Loucy (cell line): ENCODE measurements around the gene GOT1.

Experiments used
- H2AFZ ChIP-seq: fragments of 200-600 bp; sonication (generic); 2 replicates; pipeline ENCODE4 v1.6.0; 2016; ENCODE audit warnings: antibody characterized with exemption, mild to moderate bottlenecking, low read length, moderate library complexity
- H3F3A ChIP-seq: fragments of 200-600 bp; 2 replicates; pipeline ENCODE4 v1.6.0; 2016; ENCODE audit warnings: antibody characterized with exemption, low read depth, mild to moderate bottlenecking
- H3K27me3 ChIP-seq: fragments of 200-600 bp; sonication (generic); 2 replicates; pipeline ENCODE4 v1.6.1; 2014; ENCODE audit warnings: low read length, mild to moderate bottlenecking; ENCODE audit not compliant: insufficient read depth, poor library complexity, severe bottlenecking
- H3K36me3 ChIP-seq: fragments of 200-600 bp; sonication (generic); 2 replicates; pipeline ENCODE4 v1.6.1; 2016; ENCODE audit warnings: low read length; ENCODE audit not compliant: insufficient read depth
- H3K4me1 ChIP-seq: fragments of 200-600 bp; sonication (generic); 2 replicates; pipeline ENCODE4 v1.5.1; 2014; ENCODE audit warnings: low read length, mild to moderate bottlenecking; ENCODE audit not compliant: insufficient read depth, poor library complexity, severe bottlenecking
- H3K4me2 ChIP-seq: fragments of 200-600 bp; sonication (generic); 2 replicates; pipeline ENCODE4 v1.6.0; 2014; ENCODE audit warnings: antibody characterized with exemption, low read length, low read depth, mild to moderate bottlenecking; ENCODE audit not compliant: poor library complexity, severe bottlenecking
- H3K4me3 ChIP-seq: fragments of 200-600 bp; sonication (generic); 2 replicates; pipeline ENCODE4 v1.5.1; 2014; ENCODE audit warnings: low read length, mild to moderate bottlenecking, mixed read lengths; ENCODE audit not compliant: poor library complexity, severe bottlenecking
- H3K79me2 ChIP-seq: fragments of 200-600 bp; sonication (generic); 2 replicates; pipeline ENCODE4 v1.6.1; 2014; ENCODE audit warnings: low read length; ENCODE audit not compliant: insufficient read depth
- H3K9ac ChIP-seq: fragments of 200-600 bp; sonication (generic); 2 replicates; pipeline ENCODE4 v1.6.0; 2014; ENCODE audit warnings: mild to moderate bottlenecking, low read depth, low read length, moderate library complexity; ENCODE audit not compliant: poor library complexity, severe bottlenecking
- H3K9me2 ChIP-seq: fragments of 200-600 bp; sonication (generic); replicated peaks from 2 replicates; pipeline ENCODE4 v1.6.1; 2016; ENCODE audit warnings: low read depth, low read length, mixed read lengths
- H3K9me3 ChIP-seq: fragments of 200-600 bp; sonication (generic); 2 replicates; pipeline ENCODE4 v1.6.1; 2014; ENCODE audit warnings: mild to moderate bottlenecking, antibody characterized with exemption, low read length, low read depth; ENCODE audit not compliant: insufficient read depth
- H4K20me1 ChIP-seq: fragments of 200-600 bp; sonication (generic); 2 replicates; pipeline ENCODE4 v1.6.0; 2014; ENCODE audit warnings: antibody characterized with exemption, low read length, mild to moderate bottlenecking; ENCODE audit not compliant: insufficient read depth, poor library complexity, severe bottlenecking
- EZH2phosphoT487 ChIP-seq: fragments of 200-600 bp; IDR thresholded peaks from 2 replicates; pipeline ENCODE4 v1.6.1; 2018; ENCODE audit warnings: antibody characterized with exemption, mild to moderate bottlenecking, moderate library complexity, borderline replicate concordance
- TF ChIP-seq, protein P1 (sequence below): fragments of 200-600 bp; sonication (generic); conservative IDR thresholded peaks from 2 replicates; pipeline ENCODE4 v1.5.1; 2014; ENCODE audit warnings: mild to moderate bottlenecking, antibody characterized with exemption, low read length

GOT1 gene

DNA sequence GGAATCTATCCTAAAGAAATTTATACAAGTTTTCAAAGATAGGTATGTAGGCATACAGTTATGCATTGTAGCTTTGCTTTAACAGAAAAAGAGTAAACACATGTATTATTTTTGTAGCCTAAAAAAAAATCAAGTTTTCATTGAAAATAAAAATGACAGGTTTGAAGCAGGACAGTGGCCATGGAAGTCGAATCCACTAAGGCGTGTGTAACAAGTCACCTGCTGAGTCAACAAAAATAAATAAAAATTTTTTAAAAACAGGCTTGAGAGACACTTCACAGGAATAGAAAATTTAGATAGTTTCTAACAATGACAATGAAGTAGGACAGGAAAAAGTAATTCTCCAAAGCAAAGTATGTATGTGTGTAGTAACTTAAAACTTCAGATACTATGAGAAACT is 8.5 kb upstream of the GOT1 start:
- H3K27me3 ChIP-seq, result no peaks in the 10 kb centered on the region
- no peaks in the 10 kb centered on the region for H3K9me2 ChIP-seq
- no peak overlapping the region for H3K9ac ChIP-seq
- no peak overlapping the region for H2AFZ ChIP-seq
- no peaks in the 10 kb centered on the region for H3K79me2 ChIP-seq
- H3K36me3 ChIP-seq, result no peaks in the 10 kb centered on the region
- no peak overlapping the region for H3K4me2 ChIP-seq
- no peak overlapping the region for H3K4me3 ChIP-seq
- peaks cover 15% of the 10 kb centered on the region for H3K4me1 ChIP-seq
- H3F3A ChIP-seq, result no peaks in the 10 kb centered on the region
- no peaks in the 10 kb centered on the region for H3K9me3 ChIP-seq
- H4K20me1 ChIP-seq, result no peaks in the 10 kb centered on the region
- TF ChIP-seq EZH2phosphoT487, result no peak
- TF ChIP-seq, protein P1, sequence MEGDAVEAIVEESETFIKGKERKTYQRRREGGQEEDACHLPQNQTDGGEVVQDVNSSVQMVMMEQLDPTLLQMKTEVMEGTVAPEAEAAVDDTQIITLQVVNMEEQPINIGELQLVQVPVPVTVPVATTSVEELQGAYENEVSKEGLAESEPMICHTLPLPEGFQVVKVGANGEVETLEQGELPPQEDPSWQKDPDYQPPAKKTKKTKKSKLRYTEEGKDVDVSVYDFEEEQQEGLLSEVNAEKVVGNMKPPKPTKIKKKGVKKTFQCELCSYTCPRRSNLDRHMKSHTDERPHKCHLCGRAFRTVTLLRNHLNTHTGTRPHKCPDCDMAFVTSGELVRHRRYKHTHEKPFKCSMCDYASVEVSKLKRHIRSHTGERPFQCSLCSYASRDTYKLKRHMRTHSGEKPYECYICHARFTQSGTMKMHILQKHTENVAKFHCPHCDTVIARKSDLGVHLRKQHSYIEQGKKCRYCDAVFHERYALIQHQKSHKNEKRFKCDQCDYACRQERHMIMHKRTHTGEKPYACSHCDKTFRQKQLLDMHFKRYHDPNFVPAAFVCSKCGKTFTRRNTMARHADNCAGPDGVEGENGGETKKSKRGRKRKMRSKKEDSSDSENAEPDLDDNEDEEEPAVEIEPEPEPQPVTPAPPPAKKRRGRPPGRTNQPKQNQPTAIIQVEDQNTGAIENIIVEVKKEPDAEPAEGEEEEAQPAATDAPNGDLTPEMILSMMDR, result no peak

DNA sequence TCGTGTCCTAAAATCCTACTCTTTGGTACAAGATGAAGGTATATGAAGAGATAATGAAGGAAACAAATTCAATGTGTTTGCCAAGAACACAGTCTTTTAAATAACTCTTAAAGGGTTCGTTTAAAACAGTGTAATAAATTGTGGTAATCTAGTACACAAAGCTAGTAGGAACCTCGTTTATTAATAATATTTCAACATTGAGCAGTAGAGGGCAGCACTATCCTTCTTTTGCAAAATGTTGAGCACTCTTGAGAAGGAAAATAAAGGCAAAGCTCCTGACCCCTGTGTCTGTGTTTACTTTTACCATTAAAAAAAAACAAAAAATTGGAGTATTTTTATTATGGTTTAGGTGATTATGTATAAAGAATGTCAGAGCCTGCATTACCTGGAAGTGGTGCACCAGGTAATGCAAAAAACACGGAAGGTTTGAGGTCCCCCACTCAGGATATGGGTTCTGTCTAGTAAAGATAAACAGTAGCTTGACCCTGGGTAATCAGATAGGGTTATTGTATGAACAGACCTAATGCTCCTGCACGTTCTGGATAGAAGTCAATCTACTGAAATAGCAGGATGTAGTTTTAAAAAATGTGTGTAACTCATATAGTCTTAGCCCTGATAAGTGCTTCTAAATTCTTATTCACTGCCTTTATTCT is 5.7 kb upstream of the GOT1 start:
- H4K20me1 ChIP-seq, result peaks cover 3% of the 10 kb centered on the region
- H3K9ac ChIP-seq, result peak overlapping the region; percentile 50
- no peaks in the 10 kb centered on the region for H3K9me2 ChIP-seq
- no peaks in the 10 kb centered on the region for H3K9me3 ChIP-seq
- H3K4me3 ChIP-seq, result no peak overlapping the region
- H2AFZ ChIP-seq, result no peak overlapping the region
- H3K4me2 ChIP-seq, result peak overlapping the region; percentile 37
- TF ChIP-seq EZH2phosphoT487, result no peak
- TF ChIP-seq, protein P1, result peak; percentile 71
- peaks cover 28% of the 10 kb centered on the region for H3K4me1 ChIP-seq
- no peaks in the 10 kb centered on the region for H3F3A ChIP-seq
- no peaks in the 10 kb centered on the region for H3K36me3 ChIP-seq
- peaks cover 19% of the 10 kb centered on the region for H3K79me2 ChIP-seq
- no peaks in the 10 kb centered on the region for H3K27me3 ChIP-seq

DNA sequence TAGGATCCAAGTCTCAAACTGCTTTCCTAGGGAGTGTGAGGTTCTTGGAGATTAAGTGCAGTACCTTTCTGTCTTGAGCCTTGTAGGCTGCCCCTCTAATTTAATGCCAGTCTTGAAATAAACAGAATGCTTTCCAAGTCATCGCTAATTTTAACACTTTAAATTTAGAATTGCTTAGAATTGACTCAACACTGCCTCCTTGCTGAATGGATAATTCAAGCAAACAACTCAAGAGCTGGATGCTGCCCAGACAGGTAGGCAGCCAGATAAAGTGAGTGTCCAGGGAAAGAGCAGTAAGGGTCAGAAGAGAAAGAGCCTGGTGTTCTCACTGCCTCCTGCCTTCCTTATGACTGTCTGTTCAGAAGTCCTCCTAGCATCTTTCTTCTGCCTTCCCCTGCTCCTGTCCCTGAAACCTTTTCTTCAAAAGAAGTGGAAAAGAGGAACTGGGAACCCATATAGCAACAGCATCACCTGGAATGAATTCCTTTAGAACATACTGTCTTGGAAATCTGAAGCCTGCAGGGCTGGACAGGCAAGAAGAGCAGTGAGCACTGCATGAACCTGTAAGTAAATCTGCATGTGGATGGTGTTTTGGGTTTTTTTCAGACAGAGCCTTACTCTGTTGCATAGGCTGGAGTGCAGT is 3.1 kb upstream of the GOT1 start:
- Histone ChIP-seq H3K27me3 (no peaks in the 10 kb centered on the region), H3K9me2 (no peaks in the 10 kb centered on the region), H3K36me3 (no peaks in the 10 kb centered on the region), H2AFZ (no peak overlapping the region), H3F3A (no peaks in the 10 kb centered on the region), H3K4me2 (peak overlapping the region; percentile 90), H3K79me2 (peaks cover 40% of the 10 kb centered on the region), H3K4me3 (no peak overlapping the region), H3K9ac (no peak overlapping the region), H3K9me3 (no peaks in the 10 kb centered on the region), H4K20me1 (peaks cover 3% of the 10 kb centered on the region), H3K4me1 (peaks cover 41% of the 10 kb centered on the region)
- TF ChIP-seq, protein P1, result peak; percentile 56
- no peak for TF ChIP-seq EZH2phosphoT487
